ENCODE results near the gene RETREG2.

RETREG2 gene

DNA sequence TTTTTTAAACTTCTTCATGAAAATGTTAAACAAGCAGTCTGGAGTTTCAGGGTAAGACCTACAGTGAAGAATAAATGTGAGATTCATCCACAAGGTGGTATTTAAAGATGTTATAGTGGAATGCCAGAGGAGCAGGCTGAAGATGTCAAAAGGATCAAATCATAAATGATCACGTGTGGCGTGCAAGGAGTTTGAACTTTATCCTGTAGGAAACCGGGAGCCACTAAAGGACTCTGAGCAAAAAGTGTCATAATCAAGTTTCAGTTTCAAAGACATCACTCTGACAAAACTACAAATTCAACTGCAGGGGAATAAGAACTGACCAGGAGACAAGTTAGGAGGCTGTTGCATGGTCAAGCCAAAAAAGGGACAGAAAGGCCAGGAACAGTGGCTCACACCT lies 37.4 kb upstream of the RETREG2 start:
- no peak overlapping the region for H3K4me3 ChIP-seq (ENCODE audit: low read depth, low read length)
- TF ChIP-seq, protein P1, sequence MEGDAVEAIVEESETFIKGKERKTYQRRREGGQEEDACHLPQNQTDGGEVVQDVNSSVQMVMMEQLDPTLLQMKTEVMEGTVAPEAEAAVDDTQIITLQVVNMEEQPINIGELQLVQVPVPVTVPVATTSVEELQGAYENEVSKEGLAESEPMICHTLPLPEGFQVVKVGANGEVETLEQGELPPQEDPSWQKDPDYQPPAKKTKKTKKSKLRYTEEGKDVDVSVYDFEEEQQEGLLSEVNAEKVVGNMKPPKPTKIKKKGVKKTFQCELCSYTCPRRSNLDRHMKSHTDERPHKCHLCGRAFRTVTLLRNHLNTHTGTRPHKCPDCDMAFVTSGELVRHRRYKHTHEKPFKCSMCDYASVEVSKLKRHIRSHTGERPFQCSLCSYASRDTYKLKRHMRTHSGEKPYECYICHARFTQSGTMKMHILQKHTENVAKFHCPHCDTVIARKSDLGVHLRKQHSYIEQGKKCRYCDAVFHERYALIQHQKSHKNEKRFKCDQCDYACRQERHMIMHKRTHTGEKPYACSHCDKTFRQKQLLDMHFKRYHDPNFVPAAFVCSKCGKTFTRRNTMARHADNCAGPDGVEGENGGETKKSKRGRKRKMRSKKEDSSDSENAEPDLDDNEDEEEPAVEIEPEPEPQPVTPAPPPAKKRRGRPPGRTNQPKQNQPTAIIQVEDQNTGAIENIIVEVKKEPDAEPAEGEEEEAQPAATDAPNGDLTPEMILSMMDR (conservative IDR thresholded peaks at IDR 0.05; ENCODE audit: low read depth, low read length), result no peak
- no peak for DNase-seq (ENCODE audit: low read depth)

DNA sequence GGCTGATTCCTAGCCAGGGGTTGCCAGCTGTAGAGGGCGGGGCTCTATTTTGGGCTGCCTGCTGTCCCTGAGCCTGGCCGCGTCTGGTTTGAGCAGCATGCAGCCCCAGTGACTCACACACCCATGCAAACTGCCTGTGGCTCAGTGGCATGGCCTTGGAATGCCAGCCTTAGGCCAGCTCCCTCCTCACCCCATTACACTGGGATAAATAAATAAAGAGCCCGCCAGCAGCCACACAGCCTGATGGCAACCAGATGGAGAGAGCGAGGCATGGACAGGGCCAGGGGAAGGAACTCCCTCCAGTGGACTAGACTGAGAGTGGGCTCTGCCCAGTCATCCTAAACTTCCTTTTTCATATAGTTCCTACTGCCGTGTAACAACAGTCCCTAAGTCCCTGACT lies 35.7 kb upstream of the RETREG2 start:
- peak; percentile 26 for DNase-seq (ENCODE audit: low read depth)
- TF ChIP-seq, protein P1 (conservative IDR thresholded peaks at IDR 0.05; ENCODE audit: low read depth, low read length), result peak; percentile 28
- H3K4me3 ChIP-seq (ENCODE audit: low read depth, low read length), result no peak overlapping the region

DNA sequence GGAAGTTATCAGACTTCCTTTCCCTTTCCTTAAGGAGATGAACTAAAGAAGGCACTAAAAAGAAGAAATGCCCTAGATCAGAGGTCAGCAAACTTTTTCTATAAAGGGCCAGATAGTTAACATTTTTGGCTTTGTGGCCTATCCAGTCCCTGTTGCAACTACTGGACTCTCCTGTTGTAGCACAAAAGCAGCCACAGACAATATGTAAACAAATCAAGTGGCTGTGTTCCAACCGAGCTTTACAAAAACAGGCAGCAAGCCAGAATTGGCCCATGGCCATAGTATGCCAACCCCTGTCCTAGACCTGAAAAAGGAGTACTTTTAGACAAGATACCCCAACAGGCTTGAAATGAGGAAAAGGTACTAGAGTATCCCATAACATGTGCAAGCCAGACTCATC lies 28.4 kb upstream of the RETREG2 start:
- peak; percentile 55 for DNase-seq (ENCODE audit: low read depth)
- no peak overlapping the region for H3K4me3 ChIP-seq (ENCODE audit: low read depth, low read length)
- TF ChIP-seq, protein P1 (conservative IDR thresholded peaks at IDR 0.05; ENCODE audit: low read depth, low read length), result no peak

DNA sequence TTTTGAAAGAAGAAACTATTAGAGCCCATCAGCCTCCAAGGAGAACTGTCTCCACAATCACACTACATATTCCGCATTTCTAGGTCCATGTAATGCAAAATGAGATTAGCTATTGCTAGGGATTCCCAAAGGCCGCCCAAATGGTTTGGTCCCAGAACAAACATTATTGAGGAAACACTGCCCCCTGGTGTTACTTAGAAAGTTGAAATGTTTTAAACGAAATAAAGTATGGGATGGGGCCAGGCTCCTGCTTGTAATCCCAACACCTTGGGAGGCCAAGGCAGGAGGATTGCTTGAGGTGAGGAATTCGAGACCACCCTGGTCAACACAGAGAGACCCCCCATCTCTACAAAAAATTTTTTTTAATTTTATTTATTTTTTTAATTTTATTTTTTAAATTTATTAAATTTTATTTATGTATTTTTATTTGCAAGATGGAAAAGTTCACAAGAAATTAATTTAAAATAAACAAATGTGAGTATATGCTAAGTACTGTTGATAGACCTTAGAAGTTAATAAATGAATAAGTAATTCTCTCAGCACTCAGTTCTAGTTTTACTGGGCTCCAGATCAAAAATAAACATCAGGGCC lies 22.9 kb upstream of the RETREG2 start:
- TF ChIP-seq, protein P1 (conservative IDR thresholded peaks at IDR 0.05; ENCODE audit: low read depth, low read length), result peak; percentile 63

DNA sequence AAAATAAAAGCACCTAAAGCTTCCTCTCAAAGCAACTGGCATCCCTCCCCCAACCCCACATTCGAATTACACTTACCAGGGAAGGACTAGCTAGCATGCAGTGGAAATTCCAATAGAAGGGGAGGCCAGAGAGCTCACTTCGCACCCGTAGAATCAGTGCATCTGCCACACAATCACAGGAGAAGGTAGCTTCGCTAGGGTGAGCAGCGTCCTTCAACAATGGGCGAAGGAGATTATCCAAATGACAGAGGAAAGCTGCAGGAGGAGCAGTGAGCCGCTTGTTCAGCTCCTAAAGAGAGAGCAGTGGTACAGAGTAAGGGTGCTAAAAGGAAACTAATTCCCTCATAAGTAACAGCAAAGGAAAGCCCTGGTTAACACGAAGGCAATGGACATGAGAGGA lies 20.7 kb upstream of the RETREG2 start:
- TF ChIP-seq, protein P1 (conservative IDR thresholded peaks at IDR 0.05; ENCODE audit: low read depth, low read length), result no peak
- no peak for DNase-seq (ENCODE audit: low read depth)
- no peak overlapping the region for H3K4me3 ChIP-seq (ENCODE audit: low read depth, low read length)

More for the DNA sequence above, 22.9 kb upstream of the RETREG2 start:
- peak; percentile 83 for DNase-seq (ENCODE audit: low read depth)
- H3K4me3 ChIP-seq (ENCODE audit: low read depth, low read length), result no peak overlapping the region

DNA sequence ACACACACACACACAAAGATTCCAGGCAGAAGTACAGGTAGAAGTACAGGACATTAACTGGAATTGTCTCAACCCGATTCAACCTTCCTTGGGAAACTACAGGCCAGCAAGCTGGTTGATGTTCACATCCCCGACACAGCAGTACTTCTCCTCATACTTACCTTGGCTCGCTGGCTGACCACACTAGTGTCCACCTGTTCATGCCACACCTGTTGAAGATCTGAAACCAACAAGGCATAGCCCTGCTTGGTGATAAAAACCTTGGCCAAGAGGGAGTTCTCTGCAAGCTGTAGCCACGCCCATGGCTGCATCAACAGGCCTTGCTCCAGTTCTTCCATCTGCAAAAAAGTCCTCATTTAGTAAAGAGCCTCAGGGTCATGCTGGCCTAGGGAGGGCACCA lies 20.1 kb upstream of the RETREG2 start:
- DNase-seq (ENCODE audit: low read depth), result no peak
- TF ChIP-seq, protein P1 (conservative IDR thresholded peaks at IDR 0.05; ENCODE audit: low read depth, low read length), result no peak
- H3K4me3 ChIP-seq (ENCODE audit: low read depth, low read length), result no peak overlapping the region

DNA sequence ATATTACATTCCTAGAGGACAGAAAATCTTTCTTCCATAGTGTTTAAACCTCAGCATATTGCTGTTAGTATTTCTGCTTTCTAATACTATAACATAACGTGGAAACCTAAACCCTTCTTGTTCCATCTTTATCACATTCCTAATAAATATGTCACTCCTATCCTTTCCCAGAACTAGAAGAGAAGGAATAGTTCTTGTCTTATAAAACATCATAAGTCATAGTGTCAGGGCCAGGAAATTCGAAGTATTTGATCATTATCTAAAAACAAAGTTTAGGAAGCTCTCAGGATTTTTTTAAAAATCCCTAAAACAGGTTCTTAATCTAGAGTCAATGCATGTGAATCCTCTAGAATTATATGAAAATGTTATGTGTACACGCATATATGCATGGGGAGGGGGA lies 19.5 kb upstream of the RETREG2 start:
- TF ChIP-seq, protein P1 (conservative IDR thresholded peaks at IDR 0.05; ENCODE audit: low read depth, low read length), result no peak
- no peak overlapping the region for H3K4me3 ChIP-seq (ENCODE audit: low read depth, low read length)
- DNase-seq (ENCODE audit: low read depth), result no peak

All from choroid plexus epithelial cell (primary cell).